Measurements from ENCODE around the gene SIM1.

The SIM1 gene

DNA sequence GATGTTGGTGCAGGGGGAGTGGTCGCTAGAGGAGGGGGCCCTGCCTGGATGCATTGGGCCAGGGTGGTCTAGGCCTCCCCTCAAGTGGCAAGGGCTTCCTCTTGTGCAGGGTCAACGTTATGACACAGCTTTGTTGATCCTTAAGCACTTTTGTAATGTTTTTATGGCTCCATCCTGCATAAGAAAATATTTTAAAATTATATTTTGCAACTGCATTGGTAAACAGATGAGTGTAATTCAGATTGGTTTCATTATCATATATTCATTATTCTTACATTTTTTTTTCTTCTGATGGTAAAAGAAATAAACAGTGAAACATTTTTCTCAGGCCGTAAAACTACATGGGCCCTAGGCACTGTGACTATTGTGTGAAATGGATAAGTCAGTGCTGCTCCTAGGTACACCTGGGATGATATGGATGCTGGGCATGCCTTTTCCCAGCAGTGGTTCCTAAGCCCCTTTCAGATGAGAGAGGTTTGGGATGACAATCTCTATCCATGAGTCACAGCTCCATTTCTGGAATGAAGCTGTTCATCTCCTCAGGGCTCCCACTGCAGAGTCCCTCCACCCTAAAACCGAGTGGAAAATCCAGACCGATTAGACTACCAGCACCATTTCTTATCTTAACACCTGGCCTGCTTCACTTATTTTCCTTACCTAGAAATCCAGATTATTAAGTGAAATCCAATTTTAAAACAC is 5.8 kb upstream of the SIM1 start:
- no peak for DNase-seq

GRCh38 chr6:100469101-100469859 is 4.6 kb upstream of the SIM1 start:
- DNase-seq: no peak

GRCh38 chr6:100468016-100468622 is 3.4 kb upstream of the SIM1 start:
- DNase-seq: no peak

- no peak for DNase-seq
Observed at GRCh38 chr6:100467129-100468015, 2.7 kb upstream of the SIM1 start.

DNA sequence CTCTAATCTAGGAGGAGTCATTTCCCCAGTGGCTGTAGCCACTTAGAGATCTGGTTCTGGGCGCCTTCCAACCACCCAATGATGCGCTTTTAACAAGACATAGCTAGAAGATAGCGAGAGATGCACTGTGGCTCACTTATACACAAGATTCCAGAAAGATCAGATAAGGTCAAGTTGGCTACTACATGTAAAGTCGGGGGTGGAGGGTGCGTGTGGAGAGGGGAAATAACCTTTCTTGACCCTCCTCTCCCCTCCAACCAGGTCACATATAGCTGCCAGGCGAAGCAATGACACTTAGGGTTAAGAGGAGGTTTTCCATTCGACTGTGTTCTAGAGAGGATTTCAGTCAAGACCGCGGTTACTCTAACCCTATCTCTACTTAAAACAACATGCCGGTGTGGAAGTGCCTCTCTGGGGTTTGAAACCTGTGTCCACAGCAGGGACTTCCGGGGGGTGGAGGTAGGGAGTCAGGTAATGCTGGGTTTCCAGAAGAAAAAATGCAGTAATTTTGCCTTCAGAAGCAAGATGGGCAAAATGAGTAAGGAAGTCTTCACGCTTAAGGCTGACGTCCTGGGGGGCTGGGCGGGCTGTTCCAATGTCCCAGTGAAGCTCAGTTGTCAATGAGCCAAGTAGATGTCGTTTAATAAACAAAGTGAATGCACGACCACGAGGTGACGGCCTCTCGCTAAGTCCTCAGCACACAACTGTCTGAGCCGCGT is 1.8 kb upstream of the SIM1 start:
- DNase-seq: no peak

GRCh38 chr6:100465701-100466409 is 1.1 kb upstream of the SIM1 start:
- DNase-seq: no peak

DNA sequence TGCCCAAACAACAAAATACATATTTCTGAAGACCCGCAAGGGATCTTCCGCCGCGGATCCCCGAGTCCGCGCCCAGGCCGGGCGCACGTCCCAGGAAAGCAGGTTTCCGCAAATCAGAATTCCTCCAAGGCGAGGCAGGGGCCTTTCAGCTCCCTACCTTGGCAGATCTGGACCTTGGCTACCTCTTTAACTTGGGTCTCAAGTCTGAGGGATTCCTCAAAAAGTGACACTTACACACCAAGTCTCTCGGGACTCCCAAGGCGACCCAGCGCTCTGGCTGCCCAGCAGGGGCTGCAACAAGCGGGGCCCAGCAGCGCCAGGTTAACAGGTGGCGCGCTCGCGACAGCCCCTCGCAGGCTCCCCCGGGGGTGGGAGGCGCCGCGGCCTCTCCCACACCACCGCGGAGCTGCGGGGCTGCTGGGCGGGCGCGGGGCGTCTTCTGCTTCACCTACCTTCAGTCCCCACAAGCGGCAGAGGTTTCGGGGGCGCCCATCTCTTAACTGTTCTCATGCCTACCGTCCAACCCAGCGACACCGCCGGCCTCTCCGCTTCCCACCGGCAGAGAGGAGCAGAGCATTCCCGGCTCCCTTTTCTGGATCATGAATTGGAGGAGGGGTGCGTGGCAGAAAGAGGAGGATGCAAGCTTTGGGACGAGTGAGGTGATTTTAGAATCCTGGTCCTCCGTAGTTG is 414 bp downstream of the SIM1 start:
- DNase-seq: no peak

- no peak for DNase-seq
Observed at GRCh38 chr6:100463630-100464161, 1.0 kb downstream of the SIM1 start.

DNA sequence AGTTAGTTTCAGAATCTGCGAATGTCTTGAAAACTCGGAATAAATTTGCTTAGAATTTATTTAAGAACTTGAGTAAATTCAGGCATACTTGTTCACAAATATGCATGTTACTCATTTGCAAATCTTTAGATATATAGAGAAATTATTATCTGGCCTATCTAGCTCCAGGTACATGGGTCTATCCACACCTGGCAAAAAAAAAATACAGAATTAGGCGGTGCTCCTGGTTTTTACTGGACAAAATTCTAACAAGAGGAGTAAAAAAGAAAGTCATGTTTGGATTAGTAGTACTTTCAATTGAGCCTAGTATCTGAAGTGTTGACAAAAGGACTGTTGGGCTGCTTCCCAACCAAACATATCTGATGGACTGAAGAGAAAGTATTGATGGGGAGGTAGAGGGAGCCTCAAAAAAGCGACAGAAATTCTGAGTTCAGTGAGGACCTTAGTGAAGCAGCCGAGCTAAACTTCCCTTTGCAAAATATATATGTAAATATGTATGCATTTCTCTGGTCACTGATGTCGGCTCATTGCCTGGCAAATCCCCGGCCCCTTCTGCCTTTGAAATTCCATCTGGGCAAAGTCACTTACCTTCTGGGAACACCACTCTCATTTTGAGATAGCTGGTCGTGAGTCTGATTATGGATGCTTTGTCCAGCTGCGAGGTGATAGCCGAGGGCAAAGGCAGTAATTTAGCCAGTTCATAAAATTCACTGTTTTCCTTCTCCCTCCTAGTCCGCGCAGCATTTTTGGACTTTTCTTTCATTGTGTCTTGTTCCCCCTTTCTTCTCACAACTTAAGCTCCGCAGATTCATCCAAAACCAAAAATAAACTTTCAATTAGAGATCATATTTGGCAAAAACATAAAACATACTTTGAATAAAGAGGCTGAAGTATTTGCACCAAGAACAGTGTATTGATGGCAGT is 1.8 kb downstream of the SIM1 start:
- no peak for DNase-seq

- no peak for DNase-seq
Observed at GRCh38 chr6:100461917-100462705, 2.6 kb downstream of the SIM1 start.

GRCh38 chr6:100461278-100461916 is 3.3 kb downstream of the SIM1 start:
- peak; percentile 83 for DNase-seq

- peak; percentile 34 for DNase-seq
Observed at GRCh38 chr6:100460650-100461204, 4.0 kb downstream of the SIM1 start.

DNA sequence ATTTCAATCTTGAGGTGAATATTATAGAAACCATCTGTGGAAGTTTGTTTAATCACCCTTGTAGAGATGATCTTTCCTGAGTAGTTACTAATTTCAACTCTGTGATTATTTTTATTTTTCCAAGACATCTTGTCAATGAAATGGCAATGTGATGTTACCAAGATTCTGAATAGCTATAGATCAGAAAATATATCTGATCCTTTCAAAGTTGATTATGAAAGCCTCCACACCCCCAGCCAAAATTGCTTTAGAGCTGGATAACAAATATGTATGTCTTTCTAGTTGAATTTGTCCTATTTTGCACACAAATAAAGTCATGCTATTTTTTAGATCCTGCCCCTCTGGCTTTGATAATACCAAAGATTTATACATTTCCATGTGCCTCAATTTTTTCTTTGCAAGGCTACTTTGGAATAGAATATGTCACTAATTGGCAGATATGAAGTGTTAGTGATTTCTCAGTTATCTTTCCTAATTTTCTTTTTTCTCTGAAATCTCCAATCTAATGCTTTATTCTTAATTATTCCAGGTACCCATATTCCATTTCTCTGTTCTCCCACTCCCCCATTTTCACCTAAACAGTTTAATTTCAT is 5.0 kb downstream of the SIM1 start:
- DNase-seq: no peak

DNA sequence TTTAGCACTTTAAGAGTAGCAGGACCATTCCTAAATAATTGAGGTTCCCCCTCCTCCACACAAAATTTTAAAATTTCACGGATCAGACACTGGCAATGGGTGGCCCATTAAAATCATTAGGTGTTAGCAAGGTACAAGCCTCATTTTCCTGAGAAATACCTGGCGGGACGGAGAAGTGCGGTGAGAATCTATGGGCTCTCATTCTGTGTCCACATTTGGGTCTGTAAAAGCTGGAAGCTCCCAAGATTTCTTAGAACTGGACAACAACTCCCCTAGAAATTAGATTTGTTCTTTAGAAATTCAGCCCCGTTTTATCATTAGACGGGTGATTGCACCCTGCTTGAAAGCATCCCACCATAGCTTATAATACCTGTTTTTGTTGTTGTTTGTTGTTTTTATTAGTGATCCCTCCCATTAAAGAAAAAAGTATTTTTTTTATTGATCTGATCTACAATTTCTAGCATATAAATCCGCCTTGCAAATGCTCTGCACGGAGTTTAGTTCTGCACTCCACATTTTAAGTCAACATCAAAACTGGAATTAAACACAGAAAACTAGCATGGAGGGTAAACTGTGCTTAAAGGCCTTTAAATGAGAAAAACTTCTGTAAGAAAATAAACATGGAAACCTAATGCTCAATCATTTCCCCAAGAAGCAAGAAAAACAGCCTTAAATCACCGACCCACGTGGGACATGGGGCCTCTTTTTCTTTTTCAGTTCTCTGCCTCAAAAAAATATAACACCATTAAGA is 5.7 kb downstream of the SIM1 start:
- DNase-seq: no peak

GRCh38 chr6:100457311-100457990 is 7.3 kb downstream of the SIM1 start:
- no peak for DNase-seq

DNA sequence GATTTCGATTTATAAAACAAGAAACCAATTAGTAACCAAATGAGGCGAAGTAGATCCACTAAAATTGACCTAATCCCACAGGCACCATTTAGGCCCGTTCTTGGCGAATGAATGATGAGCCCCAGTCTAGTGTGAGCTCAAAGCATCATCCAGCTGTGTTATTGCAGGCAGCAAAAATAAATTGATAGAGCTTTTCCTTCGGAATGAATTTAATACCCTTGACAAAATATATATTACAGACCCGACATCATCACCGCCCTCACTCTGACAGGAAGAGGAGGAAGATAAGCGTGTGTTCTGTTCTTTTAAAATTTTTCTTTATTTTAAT is 7.8 kb downstream of the SIM1 start:
- DNase-seq: no peak

Measured in NCI-H146 (cell line).